Measurements from ENCODE around the gene DTNB. TPM values are rescaled to one million over a fixed set of nuclear protein-coding genes. Genes with fewer than 3 reads are reported as not detected.

DTNB gene
- total and polyA plus RNA-seq, 2 donors (not counting 1 experiment from before 2014, with no cell fraction given): 25.7 to 37.3 TPM

GRCh38 chr2:25387876-25388449, 285.4 kb downstream of the DTNB start:
- Histone ChIP-seq H3K27ac (ENCODE audit: low read length in 2 of 2) (peak overlapping the region in 1 of 2 donors; percentile 1), H3K9ac (ENCODE audit: low read length) (peak overlapping the region; percentile 14), H4K20me1 (ENCODE audit: control insufficient read depth, insufficient read depth, low read length, poor library complexity, severe bottlenecking) (no peaks in the 10 kb centered on the region), H2AFZ (ENCODE audit: insufficient read depth, low read depth, low read length, poor library complexity, severe bottlenecking) (peak overlapping the region; percentile 63), H3K27me3 (replicated peaks in 1 of 4; ENCODE audit: control extremely low read depth in 1 of 4, control insufficient read depth in 3 of 4, insufficient read depth in 4 of 4, low read length in 3 of 4) (no peaks in the 10 kb centered on the region), H3K79me2 (ENCODE audit: control insufficient read depth, insufficient read depth, low read length) (no peaks in the 10 kb centered on the region), H3K4me2 (replicated peaks; ENCODE audit: low read depth, low read length, poor library complexity, severe bottlenecking) (peak overlapping the region; percentile 58), H3K4me3 (ENCODE audit: control extremely low read depth in 1 of 5, extremely low read depth in 1 of 5, insufficient read depth in 1 of 5, low read depth in 2 of 5, low read length in 4 of 5) (peak overlapping the region in 2 of 5 experiments; percentile 16 to 39), H3K36me3 (replicated peaks in 1 of 2; ENCODE audit: control extremely low read depth in 1 of 2, control insufficient read depth in 1 of 2, extremely low read depth in 1 of 2, insufficient read depth in 2 of 2, low read length in 1 of 2) (peaks cover 0 to 5% of the 10 kb centered on the region in 2 experiments), H3K4me1 (ENCODE audit: control insufficient read depth in 2 of 2, insufficient read depth in 2 of 2, low read length in 2 of 2) (peaks cover 4 to 23% of the 10 kb centered on the region in 2 donors), H3K9me3 (ENCODE audit: control extremely low read depth in 1 of 3, control insufficient read depth in 2 of 3, insufficient read depth in 1 of 3, low read length in 2 of 3) (no peaks in the 10 kb centered on the region)
- no peak for ATAC-seq (ENCODE audit: low read depth)
- peak overlapping the region; percentile 57 for H3K4me3 Mint-ChIP-seq
- no peaks in the 10 kb centered on the region for H3K27me3 Mint-ChIP-seq
- H3K27ac Mint-ChIP-seq: peak overlapping the region; percentile 85
- TF ChIP-seq, protein P1, sequence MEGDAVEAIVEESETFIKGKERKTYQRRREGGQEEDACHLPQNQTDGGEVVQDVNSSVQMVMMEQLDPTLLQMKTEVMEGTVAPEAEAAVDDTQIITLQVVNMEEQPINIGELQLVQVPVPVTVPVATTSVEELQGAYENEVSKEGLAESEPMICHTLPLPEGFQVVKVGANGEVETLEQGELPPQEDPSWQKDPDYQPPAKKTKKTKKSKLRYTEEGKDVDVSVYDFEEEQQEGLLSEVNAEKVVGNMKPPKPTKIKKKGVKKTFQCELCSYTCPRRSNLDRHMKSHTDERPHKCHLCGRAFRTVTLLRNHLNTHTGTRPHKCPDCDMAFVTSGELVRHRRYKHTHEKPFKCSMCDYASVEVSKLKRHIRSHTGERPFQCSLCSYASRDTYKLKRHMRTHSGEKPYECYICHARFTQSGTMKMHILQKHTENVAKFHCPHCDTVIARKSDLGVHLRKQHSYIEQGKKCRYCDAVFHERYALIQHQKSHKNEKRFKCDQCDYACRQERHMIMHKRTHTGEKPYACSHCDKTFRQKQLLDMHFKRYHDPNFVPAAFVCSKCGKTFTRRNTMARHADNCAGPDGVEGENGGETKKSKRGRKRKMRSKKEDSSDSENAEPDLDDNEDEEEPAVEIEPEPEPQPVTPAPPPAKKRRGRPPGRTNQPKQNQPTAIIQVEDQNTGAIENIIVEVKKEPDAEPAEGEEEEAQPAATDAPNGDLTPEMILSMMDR (IDR thresholded peaks at IDR 0.05): no peak
- TF ChIP-seq EZH2 (IDR thresholded peaks at IDR 0.05; ENCODE audit: borderline replicate concordance, insufficient read depth, low read depth, low read length, poor library complexity, severe bottlenecking): no peak
- ChIA-PET CTCF (interaction anchor here (2.0 to 5.5 kb wide), 2 partner anchors 12 to 26 kb away, joined by 4 to 30 read pairs; no protein-coding TSS in a partner anchor), POLR2A (interaction anchor here (1.0 to 1.4 kb wide), 2 partner anchors 11 to 25 kb away, joined by 3 to 8 read pairs; no protein-coding TSS in a partner anchor)
- H3K4me1 Mint-ChIP-seq: peaks cover 29% of the 10 kb centered on the region
- no peak for DNase-seq
- no peaks in the 10 kb centered on the region for H3K9me3 Mint-ChIP-seq (ENCODE audit: insufficient read depth)
- intact Hi-C loops (cut with micrococcal nuclease): no loop called here
- 97% methylated on average over 16 of the region's 17 CpGs for WGBS (ENCODE audit: insufficient coverage)

Measured in B cell (primary cell).